ENCODE measurements around the gene MRPS18B.

The MRPS18B gene

GRCh38 chr6:30617565-30618269 is at the start of gene MRPS18B:
TSS of gene MRPS18B (plus strand) at chr6:30617840. CDS start at chr6:30617866, 26 bp downstream.
- DNase-seq (ENCODE audit: low read depth in 1 of 2, low spot score in 1 of 2), result peak; percentile 88 to 95

GRCh38 chr6:30568245-30568644 is 49.4 kb upstream of the MRPS18B start:
- DNase-seq (ENCODE audit: low read depth in 1 of 2, low spot score in 1 of 2), result peak in 1 of 2 donors; percentile 24

- no peak for DNase-seq (ENCODE audit: low read depth in 1 of 2, low spot score in 1 of 2)
Measured at GRCh38 chr6:30570263-30570662, 47.4 kb upstream of the MRPS18B start.

DNA sequence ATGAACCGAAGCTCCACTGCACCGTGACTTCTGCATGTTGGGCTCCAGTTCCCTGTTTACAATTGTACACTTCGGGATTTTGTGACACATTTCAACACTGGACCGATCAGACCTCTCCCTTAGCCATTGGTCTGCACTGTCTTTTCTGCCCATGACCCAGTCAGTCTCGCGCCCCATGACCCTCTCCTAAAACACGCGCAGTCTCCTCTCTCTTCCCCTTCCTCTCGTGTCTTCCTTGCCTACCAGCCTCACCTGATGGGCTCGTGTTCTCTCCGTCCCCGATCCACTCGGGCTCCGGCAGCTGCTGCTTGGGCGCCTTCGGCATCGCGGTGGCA is 46.9 kb upstream of the MRPS18B start:
- no peak for DNase-seq (ENCODE audit: low read depth in 1 of 2, low spot score in 1 of 2)

DNA sequence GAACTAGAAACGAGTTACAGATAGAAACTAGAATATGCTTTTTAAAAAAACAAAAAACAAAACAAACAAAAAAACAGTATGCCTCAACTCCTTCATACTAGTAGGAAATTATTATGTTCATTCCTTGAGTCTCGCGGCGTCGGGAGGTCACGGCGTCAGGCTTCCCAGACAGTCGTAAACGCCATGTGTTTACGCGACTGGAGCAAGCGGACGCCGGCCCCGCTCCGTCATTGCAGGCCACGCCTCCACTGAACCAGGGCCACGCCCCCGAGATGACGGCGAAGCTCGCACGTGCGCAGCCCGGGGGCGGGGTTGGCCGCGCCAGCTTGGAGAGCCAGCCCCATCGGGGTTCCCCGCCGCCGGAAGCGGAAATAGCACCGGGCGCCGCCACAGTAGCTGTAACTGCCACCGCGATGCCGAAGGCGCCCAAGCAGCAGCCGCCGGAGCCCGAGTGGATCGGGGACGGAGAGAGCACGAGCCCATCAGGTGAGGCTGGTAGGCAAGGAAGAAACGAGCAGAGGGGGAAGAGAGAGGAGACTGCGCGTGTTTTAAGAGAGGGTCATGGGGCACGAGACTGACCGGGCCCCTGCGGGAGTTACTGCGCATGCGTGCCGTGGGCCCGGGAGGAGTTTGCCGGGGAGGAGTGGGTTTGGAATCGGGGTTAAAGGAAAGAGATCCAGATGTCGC is 46.4 kb upstream of the MRPS18B start, which contains the start of gene ABCF1:
ABCF1 (plus strand) TSS at position 368 of the 687 bp plus-strand sequence; CDS start at position 414, 46 bp downstream.
- DNase-seq (ENCODE audit: low read depth in 1 of 2, low spot score in 1 of 2), result peak; percentile 99 to 100

DNA sequence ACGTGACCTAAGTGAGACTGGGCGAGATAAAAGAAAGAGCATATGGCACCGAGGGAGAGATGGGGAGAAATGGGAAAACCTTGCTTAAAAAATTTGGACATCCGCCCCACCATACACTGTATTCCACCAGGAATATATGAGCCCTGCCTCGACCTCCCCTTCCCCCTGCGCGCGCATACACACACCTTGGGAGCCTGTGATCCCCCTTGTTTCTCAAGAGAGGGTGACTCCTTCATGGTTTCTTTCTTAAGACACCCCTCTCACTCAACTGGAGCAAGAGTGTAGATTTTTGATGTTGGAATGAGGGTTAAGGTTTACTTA is 45.9 kb upstream of the MRPS18B start:
- DNase-seq (ENCODE audit: low read depth in 1 of 2, low spot score in 1 of 2), result no peak

- DNase-seq (ENCODE audit: low read depth in 1 of 2, low spot score in 1 of 2), result no peak
Measured at GRCh38 chr6:30572148-30572547, 45.5 kb upstream of the MRPS18B start.

DNA sequence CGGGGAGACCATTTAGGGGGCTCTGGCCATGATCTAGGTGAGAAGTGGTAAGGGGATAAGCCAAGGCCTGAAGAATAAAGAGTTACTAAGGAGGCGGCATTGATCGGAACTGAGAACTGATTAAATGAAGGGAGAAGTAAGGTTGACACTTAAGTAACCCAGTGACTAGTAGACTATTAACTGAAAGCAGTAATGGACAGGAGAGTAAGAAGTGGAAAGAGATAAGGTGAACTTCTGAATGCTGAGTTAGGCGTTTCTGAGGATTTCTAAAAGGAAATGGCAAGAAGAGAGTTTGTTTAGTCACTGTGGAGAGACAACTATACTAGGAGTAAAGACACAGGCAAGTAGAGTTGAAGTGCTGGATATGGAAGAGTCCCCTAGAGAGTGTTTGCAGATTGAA is 44.5 kb upstream of the MRPS18B start:
- DNase-seq (ENCODE audit: low read depth in 1 of 2, low spot score in 1 of 2), result no peak

GRCh38 chr6:30578051-30578450 is 39.6 kb upstream of the MRPS18B start:
- DNase-seq (ENCODE audit: low read depth in 1 of 2, low spot score in 1 of 2), result no peak

DNA sequence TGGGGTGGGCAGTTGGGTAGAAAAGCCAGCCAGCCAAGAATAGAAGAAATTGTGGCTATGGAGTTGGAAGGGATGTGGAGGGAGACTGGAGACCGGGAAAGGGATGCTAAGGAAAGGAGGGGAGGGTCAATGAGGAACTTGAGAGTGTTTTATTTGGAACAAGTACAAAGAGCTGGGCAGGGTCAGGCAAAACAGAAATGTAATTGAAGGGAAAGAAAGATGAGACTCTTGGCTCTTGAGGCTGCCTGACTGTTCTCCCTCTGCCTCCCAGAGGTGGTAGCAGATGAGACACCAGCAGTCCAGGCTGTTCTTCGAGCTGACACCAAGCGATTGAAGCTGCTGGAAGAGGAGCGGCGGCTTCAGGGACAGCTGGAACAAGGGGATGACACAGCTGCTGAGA is 33.7 kb upstream of the MRPS18B start:
- DNase-seq (ENCODE audit: low read depth in 1 of 2, low spot score in 1 of 2), result no peak

GRCh38 chr6:30589754-30590358 is 27.8 kb upstream of the MRPS18B start:
- no peak for DNase-seq (ENCODE audit: low read depth in 1 of 2, low spot score in 1 of 2)

DNA sequence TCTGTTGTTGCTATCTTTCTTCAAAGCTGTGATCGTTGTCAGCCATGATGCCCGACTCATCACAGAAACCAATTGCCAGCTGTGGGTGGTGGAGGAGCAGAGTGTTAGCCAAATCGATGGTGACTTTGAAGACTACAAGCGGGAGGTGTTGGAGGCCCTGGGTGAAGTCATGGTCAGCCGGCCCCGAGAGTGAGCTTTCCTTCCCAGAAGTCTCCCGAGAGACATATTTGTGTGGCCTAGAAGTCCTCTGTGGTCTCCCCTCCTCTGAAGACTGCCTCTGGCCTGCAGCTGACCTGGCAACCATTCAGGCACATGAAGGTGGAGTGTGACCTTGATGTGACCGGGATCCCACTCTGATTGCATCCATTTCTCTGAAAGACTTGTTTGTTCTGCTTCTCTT is 27.1 kb upstream of the MRPS18B start:
- no peak for DNase-seq (ENCODE audit: low read depth in 1 of 2, low spot score in 1 of 2)

- DNase-seq (ENCODE audit: low read depth in 1 of 2, low spot score in 1 of 2), result no peak
Measured at GRCh38 chr6:30591008-30591407, 26.6 kb upstream of the MRPS18B start.

DNA sequence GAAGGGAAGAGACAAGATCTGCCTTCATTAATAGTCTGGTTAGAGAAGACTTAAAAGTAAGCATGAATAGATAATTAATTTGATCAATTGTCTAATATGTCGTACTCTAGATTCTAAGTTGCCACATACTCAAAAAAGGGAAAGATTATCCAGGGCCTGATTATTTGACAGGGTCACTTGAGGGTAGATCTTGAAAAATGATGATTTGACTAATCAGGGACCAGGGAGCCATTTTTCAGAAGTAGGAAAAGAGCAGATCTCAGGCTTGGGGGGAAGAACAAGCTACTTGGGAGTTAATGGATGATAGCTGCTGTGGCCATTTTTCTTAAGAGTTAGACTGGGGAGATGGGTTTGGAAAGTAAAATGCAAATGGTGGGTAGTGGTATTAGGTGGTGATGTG is 25.4 kb upstream of the MRPS18B start:
- DNase-seq (ENCODE audit: low read depth in 1 of 2, low spot score in 1 of 2), result no peak

GRCh38 chr6:30597315-30598144 is 20.1 kb upstream of the MRPS18B start:
- DNase-seq (ENCODE audit: low read depth in 1 of 2, low spot score in 1 of 2), result peak; percentile 53 to 55

GRCh38 chr6:30598912-30599624 is 18.6 kb upstream of the MRPS18B start:
- DNase-seq (ENCODE audit: low read depth in 1 of 2, low spot score in 1 of 2), result no peak

DNA sequence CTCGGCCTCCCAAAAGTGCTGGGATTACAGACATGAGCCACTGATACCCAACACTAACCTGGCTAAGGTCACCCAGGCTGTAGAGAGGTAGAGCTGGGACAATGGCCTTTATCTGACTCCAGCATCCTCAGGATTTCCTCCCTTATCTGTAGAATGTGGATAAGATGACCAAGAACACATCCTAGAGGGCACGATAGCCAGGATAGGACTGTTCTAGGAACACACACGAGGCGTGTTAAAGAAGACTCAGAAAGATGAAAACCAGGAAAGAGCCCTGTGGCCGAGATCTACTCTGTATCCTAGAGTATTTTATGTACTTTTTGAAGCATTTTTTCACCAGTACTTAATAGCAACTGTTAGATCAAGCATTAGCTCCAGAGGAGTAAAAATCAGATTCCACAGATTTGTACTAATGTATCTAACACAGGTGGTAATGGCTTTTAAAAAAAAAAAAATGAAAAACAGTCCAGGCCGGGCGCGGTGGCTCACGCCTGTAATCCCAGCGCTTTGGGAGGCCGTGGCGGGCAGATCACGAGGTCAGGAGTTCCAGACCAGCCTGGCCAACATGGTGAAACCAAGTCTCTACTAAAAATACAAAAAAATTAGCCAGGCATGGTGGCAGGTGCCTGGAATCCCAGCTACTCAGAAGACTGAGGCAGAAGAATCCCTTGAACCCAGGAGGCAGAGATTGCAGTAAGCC is 17.9 kb upstream of the MRPS18B start:
- no peak for DNase-seq (ENCODE audit: low read depth in 1 of 2, low spot score in 1 of 2)

- DNase-seq (ENCODE audit: low read depth in 1 of 2, low spot score in 1 of 2), result no peak
Measured at GRCh38 chr6:30600451-30600961, 17.1 kb upstream of the MRPS18B start.

DNA sequence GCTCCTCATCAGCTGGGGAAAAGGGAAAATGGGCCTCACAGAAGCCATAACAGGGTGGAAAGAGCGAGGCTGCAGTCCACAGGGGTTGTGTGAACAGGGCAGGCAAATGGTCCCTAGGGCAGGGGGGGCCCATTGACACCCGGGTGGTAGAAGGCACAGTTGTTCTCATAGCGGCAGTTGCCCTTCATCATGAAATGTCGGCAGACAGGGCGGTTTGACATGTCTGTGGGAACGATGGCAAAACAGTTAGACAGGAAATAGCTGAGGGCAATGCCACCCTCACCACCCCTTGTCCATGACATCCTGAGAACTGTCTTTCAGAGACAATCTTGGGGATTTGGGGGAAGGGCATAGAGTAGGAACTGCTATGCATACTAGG is 16.2 kb upstream of the MRPS18B start:
- no peak for DNase-seq (ENCODE audit: low read depth in 1 of 2, low spot score in 1 of 2)
